SU-DHL-6 (cell line): ENCODE measurements around the gene TSPO.

ENCODE experiments used
- CTCF ChIP-seq: fragments of 200-600 bp; sonication (generic); IDR thresholded peaks from one replicate; pipeline ENCODE4 v1.5.1; 2017; ENCODE audit warnings: antibody characterized with exemption, mild to moderate bottlenecking, low read length, moderate library complexity; ENCODE audit not compliant: insufficient read depth, poor library complexity, severe bottlenecking
- EZH2phosphoT487 ChIP-seq: fragments of 200-600 bp; sonication (generic), shearing (Covaris generic); conservative IDR thresholded peaks from 2 replicates; pipeline ENCODE4 v1.6.1; 2018; ENCODE audit warnings: mild to moderate bottlenecking, antibody characterized with exemption, low read length, moderate library complexity, mixed read lengths

GRCh38 chr22:43188829-43189545 is 37.6 kb downstream of the TSPO start:
- TF ChIP-seq CTCF, result no peak
- no peak for TF ChIP-seq EZH2phosphoT487
